Measurements from ENCODE around the gene SPR. TPM values are rescaled to one million over a fixed set of nuclear protein-coding genes. Genes with fewer than 3 reads are reported as not detected.

The SPR gene
- total and polyA plus RNA-seq, 9 of the 15 experiments (the other 6 are each of a cell fraction or from before 2014, with no cell fraction given): 7.7 to 38.3 (median 26.3) TPM

GRCh38 chr2:72917877-72918553 lies 30.8 kb downstream of the SPR start (continued):
- no peak for TF ChIP-seq PBX2 (CRISPR knock-in tag; IDR thresholded peaks at IDR 0.05; ENCODE audit: low read depth)
- no peak for TF ChIP-seq PBX2 (tag; conservative IDR thresholded peaks at IDR 0.05; ENCODE audit: low read depth)

GRCh38 chr2:72919414-72920317 lies 32.5 kb downstream of the SPR start:
- Histone ChIP-seq H3K27ac (ENCODE audit: extremely low read depth, low read depth, low read length) (no peak overlapping the region), H3K36me3 (ENCODE audit: control insufficient read depth, insufficient read depth, low read length) (no peaks in the 10 kb centered on the region), H3K9me3 (replicated peaks; ENCODE audit: control insufficient read depth, insufficient read depth, low read depth, low read length) (no peaks in the 10 kb centered on the region), H3K9me1 (ENCODE audit: control insufficient read depth, insufficient read depth, low read length) (no peaks in the 10 kb centered on the region), H3K4me2 (ENCODE audit: insufficient read depth, low read length) (no peak overlapping the region), H3K79me2 (ENCODE audit: control insufficient read depth, insufficient read depth, low read length) (no peaks in the 10 kb centered on the region), H3K9ac (ENCODE audit: insufficient read depth in 1 of 2, low read depth in 2 of 2, low read length in 2 of 2) (no peak overlapping the region), H3K4me1 (replicated peaks in 1 of 2; ENCODE audit: control insufficient read depth in 2 of 2, insufficient read depth in 2 of 2, low read length in 2 of 2) (peaks cover 0 to 61% of the 10 kb centered on the region in 2 experiments; a peak in 3 of 5 replicates), H2AFZ (ENCODE audit: low read depth, low read length) (no peak overlapping the region), H4K20me1 (replicated peaks; ENCODE audit: control insufficient read depth, insufficient read depth, low read length) (peaks cover 34% of the 10 kb centered on the region; the same call in 1 of the 2 replicates), H3K4me3 (no peak overlapping the region), H3K27me3 (ENCODE audit: control insufficient read depth in 2 of 2, insufficient read depth in 2 of 2, low read length in 2 of 2) (peaks cover 79 to 90% of the 10 kb centered on the region in 2 experiments)
- ChIA-PET POLR2A (interaction anchor here (0.6 kb wide), 1 partner anchor 9 kb away, joined by 3 read pairs; no protein-coding TSS in a partner anchor), CTCF (ENCODE audit: low intra/inter-chr PET ratio) (no interaction called here)
- FAIRE-seq: no peak
- ATAC-seq: no peak
- intact Hi-C loops (cut with micrococcal nuclease) (no loop called here), in situ Hi-C loops (cut with MboI) (no loop called here)
- 16% methylated on average over 35 of the region's 48 CpGs for WGBS (ENCODE audit: insufficient coverage, low coverage, missing lambda C conversion rate)
- TF ChIP-seq MAFF (IDR thresholded peaks at IDR 0.05; ENCODE audit: low read length) (peak; percentile 25; the same call in 1 of the 2 replicates), ZNF316 (IDR thresholded peaks at IDR 0.05) (peak; percentile 67; the same call in 1 of the 2 replicates), CBX2 (IDR thresholded peaks at IDR 0.05; ENCODE audit: insufficient read depth, low read length, poor library complexity, severe bottlenecking) (peak; percentile 79), C11orf30 (IDR thresholded peaks at IDR 0.05; ENCODE audit: low read depth) (0 out of 2 replicates have a peak, but pooled peaks have one; percentile 32), TOE1 (IDR thresholded peaks at IDR 0.05; ENCODE audit: borderline replicate concordance) (no peak), TOE1 (CRISPR knock-in tag; IDR thresholded peaks at IDR 0.05; ENCODE audit: borderline replicate concordance, low read depth) (no peak), RNF2 (IDR thresholded peaks at IDR 0.05) (0 out of 2 replicates have a peak, but pooled peaks have one; percentile 5), ZNF263 (CRISPR knock-in tag; IDR thresholded peaks at IDR 0.05; ENCODE audit: borderline replicate concordance) (no peak), BMI1 (IDR thresholded peaks at IDR 0.05; ENCODE audit: low read length) (0 out of 2 replicates have a peak, but pooled peaks have one; percentile 4), MAFG (tag; conservative IDR thresholded peaks at IDR 0.05) (0 out of 2 replicates have a peak, but pooled peaks have one; percentile 18), BRF1 (IDR thresholded peaks at IDR 0.05; ENCODE audit: borderline replicate concordance, extremely low read depth, insufficient read length) (no peak), CBX8 (IDR thresholded peaks at IDR 0.05; ENCODE audit: borderline replicate concordance, extremely low read depth, low read depth, low read length, poor library complexity, severe bottlenecking) (peak; percentile 91), EZH2 (IDR thresholded peaks at IDR 0.05; ENCODE audit: borderline replicate concordance, low read depth, low read length) (peak; percentile 84)
- DNase-seq (ENCODE audit: extremely low read depth in 1 of 4, low spot score in 3 of 4): no peak
- BruUV-seq (replicated peaks): no TSS peak

Measured in K562 (cell line).